Mononuclear cell (primary cell): ENCODE results near the gene WRNIP1. TPM values are rescaled to one million over a fixed set of nuclear protein-coding genes. Genes with fewer than 3 reads are reported as not detected.

ENCODE experiments used
- H3K27me3 ChIP-seq: 2 replicates; pipeline ENCODE4 v1.6.0; 2011; ENCODE audit warnings: low read length, control low read depth; ENCODE audit not compliant: insufficient read depth
- H3K4me1 ChIP-seq: 2 replicates; pipeline ENCODE4 v1.5.1; 2011; ENCODE audit warnings: mild to moderate bottlenecking, low read length, control low read depth; ENCODE audit not compliant: insufficient read depth
- H3K4me3 ChIP-seq: 2 replicates; pipeline ENCODE4 v1.5.1; 2011; ENCODE audit warnings: mild to moderate bottlenecking, low read length, moderate library complexity
- H3K9me3 ChIP-seq: 2 replicates; pipeline ENCODE4 v1.5.1; 2011; ENCODE audit warnings: low read depth, mild to moderate bottlenecking, control low read depth, low read length
- total RNA-seq: library from RNA; depleted of rRNA; stranded (reverse); fragments of >200 nt; gene quantifications from one replicate; pipeline ENCODE4 v1.2.3, GENCODE V29; 2012

Gene WRNIP1
- total RNA-seq, 1 donor, result 21.6 TPM

DNA sequence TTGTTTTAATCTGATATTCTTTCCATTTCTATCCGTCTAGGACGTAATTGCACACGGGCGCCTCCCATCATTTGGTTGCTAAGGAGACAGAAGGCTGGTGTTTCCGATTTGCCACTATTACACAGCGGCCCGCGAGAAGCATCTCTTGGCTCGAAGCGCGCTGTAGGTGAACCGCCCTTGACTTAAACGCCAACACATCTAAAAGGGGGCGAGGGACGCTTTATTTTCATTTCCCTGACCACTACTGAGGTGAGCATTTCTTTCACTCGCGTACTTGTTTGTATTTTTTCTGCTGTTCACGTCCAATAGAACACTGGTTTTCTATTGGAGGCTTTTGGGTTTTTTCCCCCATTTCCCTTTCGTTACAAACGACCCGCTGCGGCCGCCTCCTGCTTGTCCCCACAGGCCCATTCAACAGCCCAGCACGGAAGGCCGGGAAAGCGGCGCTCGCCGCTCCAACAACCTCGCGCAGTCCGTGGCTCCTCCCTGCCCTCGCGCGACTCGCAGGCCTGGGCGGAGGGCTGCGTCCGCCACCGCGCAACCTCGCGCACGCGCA is 505 bp upstream of the WRNIP1 start:
- Histone ChIP-seq H3K9me3 (no peaks in the 10 kb centered on the region), H3K4me1 (peaks cover 34% of the 10 kb centered on the region), H3K27me3 (no peaks in the 10 kb centered on the region), H3K4me3 (peak overlapping the region; percentile 59)

DNA sequence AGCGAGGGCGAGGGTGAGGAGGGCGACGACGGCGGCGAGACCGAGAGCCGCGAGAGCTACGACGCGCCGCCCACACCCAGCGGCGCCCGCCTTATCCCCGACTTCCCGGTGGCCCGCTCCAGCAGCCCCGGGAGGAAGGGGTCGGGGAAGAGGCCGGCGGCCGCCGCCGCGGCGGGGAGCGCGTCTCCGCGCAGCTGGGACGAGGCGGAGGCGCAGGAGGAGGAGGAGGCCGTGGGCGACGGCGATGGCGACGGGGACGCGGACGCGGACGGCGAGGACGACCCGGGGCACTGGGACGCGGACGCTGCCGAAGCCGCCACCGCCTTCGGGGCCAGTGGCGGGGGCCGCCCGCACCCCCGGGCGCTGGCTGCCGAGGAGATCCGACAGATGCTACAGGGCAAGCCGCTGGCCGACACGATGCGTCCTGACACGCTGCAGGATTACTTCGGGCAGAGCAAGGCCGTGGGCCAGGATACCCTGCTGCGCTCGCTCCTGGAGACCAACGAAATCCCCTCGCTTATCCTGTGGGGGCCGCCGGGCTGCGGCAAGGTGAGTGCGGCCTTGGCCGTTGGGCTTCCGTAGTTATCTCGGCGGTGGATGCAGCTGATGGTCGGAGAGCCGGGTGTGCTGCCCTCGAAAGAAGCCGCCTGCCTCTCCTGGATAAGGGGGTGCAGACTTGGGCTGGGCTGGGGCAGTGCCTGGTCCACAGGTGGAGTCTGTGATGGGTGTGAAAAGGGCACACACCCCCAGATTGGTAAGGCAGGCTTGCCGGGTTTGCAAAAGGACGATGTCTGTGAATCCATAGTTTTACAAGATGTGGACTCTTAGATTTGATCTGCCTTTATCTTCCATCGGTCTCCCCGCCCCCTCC is 938 bp downstream of the WRNIP1 start:
- peak overlapping the region; percentile 76 for H3K4me3 ChIP-seq
- H3K4me1 ChIP-seq, result peaks cover 40% of the 10 kb centered on the region
- no peaks in the 10 kb centered on the region for H3K9me3 ChIP-seq
- no peaks in the 10 kb centered on the region for H3K27me3 ChIP-seq

GRCh38 chr6:2766767-2767656 is 1.8 kb downstream of the WRNIP1 start:
- no peaks in the 10 kb centered on the region for H3K27me3 ChIP-seq
- H3K4me1 ChIP-seq, result peaks cover 40% of the 10 kb centered on the region

GRCh38 chr6:2767657-2768524 is 2.7 kb downstream of the WRNIP1 start:
- Histone ChIP-seq H3K4me1 (peaks cover 40% of the 10 kb centered on the region), H3K9me3 (no peaks in the 10 kb centered on the region), H3K4me3 (no peak overlapping the region), H3K27me3 (no peaks in the 10 kb centered on the region)

More at GRCh38 chr6:2766767-2767656, 1.8 kb downstream of the WRNIP1 start:
- Histone ChIP-seq H3K4me3 (peak overlapping the region; percentile 76), H3K9me3 (no peaks in the 10 kb centered on the region)

DNA sequence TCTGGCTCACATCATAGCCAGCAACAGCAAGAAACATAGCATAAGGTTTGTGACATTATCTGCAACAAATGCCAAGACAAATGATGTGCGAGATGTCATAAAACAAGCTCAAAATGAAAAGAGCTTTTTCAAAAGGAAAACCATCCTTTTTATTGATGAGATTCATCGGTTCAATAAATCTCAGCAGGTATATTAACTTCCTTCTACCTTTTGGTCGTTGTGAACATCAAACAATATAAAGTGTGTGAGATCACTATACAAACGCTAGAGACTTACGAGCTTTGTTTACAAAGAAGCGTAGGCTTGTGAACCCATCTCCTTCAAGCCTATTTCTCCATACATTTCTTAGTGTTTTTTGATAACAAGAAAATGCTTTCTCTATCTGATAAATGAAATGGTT is 3.5 kb downstream of the WRNIP1 start:
- Histone ChIP-seq H3K9me3 (no peaks in the 10 kb centered on the region), H3K4me3 (no peak overlapping the region), H3K4me1 (peaks cover 40% of the 10 kb centered on the region), H3K27me3 (no peaks in the 10 kb centered on the region)

DNA sequence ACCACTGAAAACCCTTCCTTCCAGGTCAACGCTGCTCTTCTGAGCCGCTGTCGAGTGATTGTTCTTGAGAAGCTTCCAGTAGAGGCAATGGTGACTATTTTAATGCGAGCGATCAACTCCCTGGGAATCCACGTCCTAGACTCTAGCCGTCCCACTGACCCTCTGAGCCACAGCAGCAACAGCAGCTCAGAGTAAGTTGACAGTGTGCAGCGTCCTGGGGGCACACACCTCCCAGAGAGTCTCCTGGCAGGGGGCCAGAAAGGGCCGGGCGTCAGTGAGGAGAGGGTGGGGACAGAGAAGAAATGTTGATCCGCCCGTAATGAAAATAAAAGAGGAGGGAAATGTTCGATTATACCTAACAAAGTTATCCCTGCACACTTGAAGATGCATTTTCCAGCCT is 5.0 kb downstream of the WRNIP1 start:
- no peak overlapping the region for H3K4me3 ChIP-seq
- H3K27me3 ChIP-seq, result no peaks in the 10 kb centered on the region
- no peaks in the 10 kb centered on the region for H3K9me3 ChIP-seq
- H3K4me1 ChIP-seq, result peaks cover 32% of the 10 kb centered on the region

GRCh38 chr6:2771079-2771478 is 5.9 kb downstream of the WRNIP1 start:
- H3K27me3 ChIP-seq, result no peaks in the 10 kb centered on the region

GRCh38 chr6:2772840-2773239 is 7.6 kb downstream of the WRNIP1 start:
- peaks cover 16% of the 10 kb centered on the region for H3K4me1 ChIP-seq
- H3K9me3 ChIP-seq, result no peaks in the 10 kb centered on the region
- no peaks in the 10 kb centered on the region for H3K27me3 ChIP-seq
- no peak overlapping the region for H3K4me3 ChIP-seq

More at GRCh38 chr6:2771079-2771478, 5.9 kb downstream of the WRNIP1 start:
- H3K9me3 ChIP-seq, result no peaks in the 10 kb centered on the region
- peaks cover 32% of the 10 kb centered on the region for H3K4me1 ChIP-seq
- H3K4me3 ChIP-seq, result no peak overlapping the region

- no peak overlapping the region for H3K4me3 ChIP-seq
- H3K4me1 ChIP-seq, result peaks cover 10% of the 10 kb centered on the region
- no peaks in the 10 kb centered on the region for H3K27me3 ChIP-seq
- H3K9me3 ChIP-seq, result no peaks in the 10 kb centered on the region
Observed at GRCh38 chr6:2773449-2773848, 8.3 kb downstream of the WRNIP1 start.

DNA sequence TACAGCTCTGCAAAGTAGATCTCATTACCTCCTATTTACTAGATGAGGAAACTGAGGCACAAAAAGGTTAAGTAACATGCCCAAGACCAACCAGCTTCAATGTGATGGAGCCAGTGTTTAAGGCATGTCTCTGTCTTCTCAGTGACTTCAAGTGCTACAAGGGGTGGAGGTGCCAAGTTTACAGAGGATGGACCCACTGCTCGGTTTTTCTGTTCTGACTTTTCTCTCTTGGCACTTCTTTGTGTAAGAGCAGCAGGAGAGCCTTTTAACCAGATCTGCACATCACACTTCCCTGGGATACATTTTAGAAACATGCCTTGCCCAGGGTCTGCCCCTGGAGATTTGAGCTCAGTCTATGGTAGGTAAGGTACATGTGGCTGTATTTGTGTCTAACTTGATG is 9.8 kb downstream of the WRNIP1 start:
- Histone ChIP-seq H3K4me1 (peaks cover 3% of the 10 kb centered on the region), H3K4me3 (no peak overlapping the region), H3K9me3 (no peaks in the 10 kb centered on the region), H3K27me3 (no peaks in the 10 kb centered on the region)

DNA sequence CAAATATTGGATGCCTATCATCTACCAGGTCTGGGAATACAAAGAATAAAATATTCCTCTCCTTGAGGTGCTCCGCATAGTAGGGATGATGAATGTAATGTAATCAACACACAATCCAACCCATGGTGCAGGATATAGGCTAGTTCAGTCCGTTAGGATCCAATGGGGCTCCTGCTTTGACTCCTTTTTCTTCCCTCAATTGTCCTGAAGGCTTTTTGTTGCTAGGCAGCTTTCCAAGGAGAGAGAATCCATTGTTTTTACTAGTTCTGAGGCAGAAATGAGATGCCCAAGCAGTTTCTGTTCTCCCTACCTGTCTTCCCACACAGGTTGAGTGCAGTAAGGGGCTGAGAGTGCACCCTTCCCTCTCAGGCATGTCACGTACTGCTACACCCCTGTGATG is 12.1 kb downstream of the WRNIP1 start:
- no peaks in the 10 kb centered on the region for H3K4me1 ChIP-seq
- no peaks in the 10 kb centered on the region for H3K27me3 ChIP-seq
- H3K9me3 ChIP-seq, result no peaks in the 10 kb centered on the region
- no peak overlapping the region for H3K4me3 ChIP-seq

DNA sequence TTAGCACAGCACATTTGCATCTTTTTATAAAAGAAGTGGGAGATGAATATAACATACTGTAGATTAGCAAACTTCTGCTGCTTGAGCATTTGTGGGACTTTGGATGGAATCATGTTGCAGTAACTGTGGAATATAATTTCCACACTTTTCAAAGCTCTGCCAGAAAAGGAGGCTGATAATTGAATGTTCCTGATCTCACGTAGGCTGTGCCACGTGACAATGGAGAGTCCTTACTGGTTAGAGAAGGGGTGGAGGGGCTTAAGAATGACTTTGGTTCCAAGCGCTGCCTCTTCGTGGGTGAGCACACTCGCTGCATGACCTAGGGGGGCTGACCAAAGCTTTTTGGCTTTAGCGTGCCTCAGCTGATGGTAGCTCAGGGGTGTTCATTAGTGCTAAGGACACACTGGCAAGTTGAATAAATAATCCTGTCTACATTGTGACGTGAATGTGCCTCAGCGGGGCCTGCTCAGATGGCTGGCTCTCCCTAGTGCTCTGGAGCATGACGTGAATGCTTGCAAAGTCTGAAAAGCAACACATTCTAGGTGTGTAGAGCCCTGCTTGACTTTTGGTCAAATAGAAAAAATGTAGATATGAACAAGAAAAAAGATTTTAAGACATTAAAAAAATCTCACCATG is 15.0 kb downstream of the WRNIP1 start:
- Histone ChIP-seq H3K4me3 (no peak overlapping the region), H3K4me1 (no peaks in the 10 kb centered on the region), H3K27me3 (no peaks in the 10 kb centered on the region), H3K9me3 (no peaks in the 10 kb centered on the region)

DNA sequence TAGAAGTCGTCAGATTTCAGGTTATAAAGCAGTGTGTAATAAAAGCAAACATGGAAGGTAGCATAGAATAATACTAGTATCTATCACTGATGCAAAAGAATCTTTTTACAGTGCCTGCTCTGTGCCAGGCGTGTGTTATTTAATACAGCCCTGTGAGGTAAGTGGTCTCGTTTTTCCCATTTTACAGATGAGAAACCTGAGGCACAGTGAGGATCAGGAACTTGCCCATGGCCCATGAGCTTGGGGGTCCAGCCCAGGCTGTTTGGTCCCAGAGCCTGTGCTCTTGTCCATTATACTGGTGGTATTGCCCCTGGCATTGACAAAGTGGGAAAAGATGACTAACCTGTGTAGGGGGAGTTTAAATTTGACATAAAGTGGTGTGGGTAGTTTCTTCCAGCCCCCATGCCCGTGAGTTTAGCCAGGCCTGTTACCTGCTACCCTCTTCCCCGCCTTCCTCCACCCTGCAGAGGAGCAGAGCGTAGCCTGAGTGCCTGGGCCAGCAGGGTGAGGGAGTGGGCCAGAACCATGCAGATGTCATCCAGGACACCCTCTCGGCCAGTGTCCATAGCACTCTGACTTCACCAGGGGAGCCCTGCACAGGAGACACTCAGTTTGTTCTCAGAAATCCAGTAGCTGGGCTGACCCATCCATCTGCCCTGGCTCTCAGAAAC is 16.6 kb downstream of the WRNIP1 start:
- H3K4me3 ChIP-seq, result no peak overlapping the region
- H3K9me3 ChIP-seq, result no peaks in the 10 kb centered on the region
- H3K27me3 ChIP-seq, result no peaks in the 10 kb centered on the region

DNA sequence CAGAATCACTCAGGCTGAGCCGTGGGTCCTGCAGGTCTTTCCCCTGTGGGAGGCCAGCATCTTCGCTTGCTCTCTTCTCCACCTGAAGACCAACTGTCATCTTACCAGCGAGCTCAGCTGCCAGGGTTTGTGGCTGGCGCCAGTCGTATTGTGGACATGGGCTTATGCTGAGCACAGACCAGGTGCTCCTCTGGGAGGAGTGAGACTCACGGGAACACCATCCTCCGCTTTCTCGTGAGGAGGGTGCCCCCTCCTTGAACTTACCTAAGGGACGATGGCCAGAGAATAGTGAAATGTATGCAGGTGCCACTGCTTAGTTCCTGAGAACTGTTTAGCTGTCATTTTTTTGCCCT is 17.1 kb downstream of the WRNIP1 start:
- Histone ChIP-seq H3K27me3 (no peaks in the 10 kb centered on the region), H3K9me3 (no peaks in the 10 kb centered on the region), H3K4me1 (no peaks in the 10 kb centered on the region), H3K4me3 (no peak overlapping the region)

More for the DNA sequence above, 16.6 kb downstream of the WRNIP1 start:
- no peaks in the 10 kb centered on the region for H3K4me1 ChIP-seq
